ENCODE data around the gene DAB2IP.

DAB2IP gene

GRCh38 chr9:121631978-121632418 lies 19.4 kb upstream of the DAB2IP start:
- Histone ChIP-seq H4K20me1 (ENCODE audit: low read depth, low read length) (no peaks in the 10 kb centered on the region), H3K9me3 (ENCODE audit: insufficient read depth, low read length) (no peaks in the 10 kb centered on the region), H3K4me2 (ENCODE audit: low read depth, low read length, poor library complexity, severe bottlenecking) (no peak overlapping the region), H3K27me3 (ENCODE audit: low read length) (no peaks in the 10 kb centered on the region), H3K36me3 (ENCODE audit: low read length) (no peaks in the 10 kb centered on the region), H2AFZ (ENCODE audit: low read depth, low read length, severe bottlenecking) (no peak overlapping the region), H3K4me3 (ENCODE audit: insufficient read depth, low read length, poor library complexity, severe bottlenecking) (no peak overlapping the region), H3K9ac (ENCODE audit: low read length) (no peak overlapping the region), H3F3A (ENCODE audit: insufficient read depth) (no peaks in the 10 kb centered on the region), H3K27ac (ENCODE audit: low read depth, low read length) (no peak overlapping the region), H3K9me2 (replicated peaks; ENCODE audit: insufficient read depth, low read length) (no peaks in the 10 kb centered on the region), H3K79me2 (ENCODE audit: insufficient read depth, low read length) (no peaks in the 10 kb centered on the region)
- TF ChIP-seq, protein P1, sequence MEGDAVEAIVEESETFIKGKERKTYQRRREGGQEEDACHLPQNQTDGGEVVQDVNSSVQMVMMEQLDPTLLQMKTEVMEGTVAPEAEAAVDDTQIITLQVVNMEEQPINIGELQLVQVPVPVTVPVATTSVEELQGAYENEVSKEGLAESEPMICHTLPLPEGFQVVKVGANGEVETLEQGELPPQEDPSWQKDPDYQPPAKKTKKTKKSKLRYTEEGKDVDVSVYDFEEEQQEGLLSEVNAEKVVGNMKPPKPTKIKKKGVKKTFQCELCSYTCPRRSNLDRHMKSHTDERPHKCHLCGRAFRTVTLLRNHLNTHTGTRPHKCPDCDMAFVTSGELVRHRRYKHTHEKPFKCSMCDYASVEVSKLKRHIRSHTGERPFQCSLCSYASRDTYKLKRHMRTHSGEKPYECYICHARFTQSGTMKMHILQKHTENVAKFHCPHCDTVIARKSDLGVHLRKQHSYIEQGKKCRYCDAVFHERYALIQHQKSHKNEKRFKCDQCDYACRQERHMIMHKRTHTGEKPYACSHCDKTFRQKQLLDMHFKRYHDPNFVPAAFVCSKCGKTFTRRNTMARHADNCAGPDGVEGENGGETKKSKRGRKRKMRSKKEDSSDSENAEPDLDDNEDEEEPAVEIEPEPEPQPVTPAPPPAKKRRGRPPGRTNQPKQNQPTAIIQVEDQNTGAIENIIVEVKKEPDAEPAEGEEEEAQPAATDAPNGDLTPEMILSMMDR (IDR thresholded peaks at IDR 0.05; ENCODE audit: insufficient read depth, low read length, poor library complexity, severe bottlenecking): no peak
- no peak for TF ChIP-seq EZH2phosphoT487 (conservative IDR thresholded peaks at IDR 0.05; ENCODE audit: low read length)

GRCh38 chr9:121633119-121633714 lies 18.2 kb upstream of the DAB2IP start:
- Histone ChIP-seq H3K9me2 (replicated peaks; ENCODE audit: insufficient read depth, low read length) (no peaks in the 10 kb centered on the region), H3K27ac (ENCODE audit: low read depth, low read length) (no peak overlapping the region), H3K79me2 (ENCODE audit: insufficient read depth, low read length) (no peaks in the 10 kb centered on the region), H4K20me1 (ENCODE audit: low read depth, low read length) (no peaks in the 10 kb centered on the region), H3F3A (ENCODE audit: insufficient read depth) (no peaks in the 10 kb centered on the region), H3K27me3 (ENCODE audit: low read length) (no peaks in the 10 kb centered on the region), H3K9me3 (ENCODE audit: insufficient read depth, low read length) (no peaks in the 10 kb centered on the region), H3K9ac (ENCODE audit: low read length) (no peak overlapping the region), H3K4me3 (ENCODE audit: insufficient read depth, low read length, poor library complexity, severe bottlenecking) (no peak overlapping the region), H3K4me2 (ENCODE audit: low read depth, low read length, poor library complexity, severe bottlenecking) (no peak overlapping the region), H2AFZ (ENCODE audit: low read depth, low read length, severe bottlenecking) (no peak overlapping the region), H3K36me3 (ENCODE audit: low read length) (no peaks in the 10 kb centered on the region)
- no peak for TF ChIP-seq EZH2phosphoT487 (conservative IDR thresholded peaks at IDR 0.05; ENCODE audit: low read length)
- TF ChIP-seq, protein P1 (IDR thresholded peaks at IDR 0.05; ENCODE audit: insufficient read depth, low read length, poor library complexity, severe bottlenecking): no peak

GRCh38 chr9:121633736-121634135 lies 17.7 kb upstream of the DAB2IP start:
- Histone ChIP-seq H3K79me2 (ENCODE audit: insufficient read depth, low read length) (no peaks in the 10 kb centered on the region), H4K20me1 (ENCODE audit: low read depth, low read length) (no peaks in the 10 kb centered on the region), H3F3A (ENCODE audit: insufficient read depth) (no peaks in the 10 kb centered on the region), H3K27ac (ENCODE audit: low read depth, low read length) (no peak overlapping the region), H3K4me2 (ENCODE audit: low read depth, low read length, poor library complexity, severe bottlenecking) (no peak overlapping the region), H3K36me3 (ENCODE audit: low read length) (no peaks in the 10 kb centered on the region), H3K9me3 (ENCODE audit: insufficient read depth, low read length) (no peaks in the 10 kb centered on the region), H3K27me3 (ENCODE audit: low read length) (no peaks in the 10 kb centered on the region), H2AFZ (ENCODE audit: low read depth, low read length, severe bottlenecking) (no peak overlapping the region), H3K9me2 (replicated peaks; ENCODE audit: insufficient read depth, low read length) (no peaks in the 10 kb centered on the region), H3K4me3 (ENCODE audit: insufficient read depth, low read length, poor library complexity, severe bottlenecking) (no peak overlapping the region), H3K9ac (ENCODE audit: low read length) (no peak overlapping the region)
- TF ChIP-seq, protein P1 (IDR thresholded peaks at IDR 0.05; ENCODE audit: insufficient read depth, low read length, poor library complexity, severe bottlenecking): no peak
- TF ChIP-seq EZH2phosphoT487 (conservative IDR thresholded peaks at IDR 0.05; ENCODE audit: low read length): no peak
